ENCODE results near the gene DNAJC11.
A peak's percentile ranks its signal among the peaks of the same experiment; 100 is the strongest.
"Not testable (repeated sequence)": the region's sequence is repeated elsewhere in the genome, so short reads cannot be mapped to it uniquely, and the experiment has no call there.

Gene DNAJC11

GRCh38 chr1:6623269-6623965, 78.2 kb downstream of the DNAJC11 start:
- DNase-seq (ENCODE audit: low read depth) = no peak

- no peak for DNase-seq (ENCODE audit: low read depth)
Observed at GRCh38 chr1:6622396-6623152, 79.0 kb downstream of the DNAJC11 start.

DNA sequence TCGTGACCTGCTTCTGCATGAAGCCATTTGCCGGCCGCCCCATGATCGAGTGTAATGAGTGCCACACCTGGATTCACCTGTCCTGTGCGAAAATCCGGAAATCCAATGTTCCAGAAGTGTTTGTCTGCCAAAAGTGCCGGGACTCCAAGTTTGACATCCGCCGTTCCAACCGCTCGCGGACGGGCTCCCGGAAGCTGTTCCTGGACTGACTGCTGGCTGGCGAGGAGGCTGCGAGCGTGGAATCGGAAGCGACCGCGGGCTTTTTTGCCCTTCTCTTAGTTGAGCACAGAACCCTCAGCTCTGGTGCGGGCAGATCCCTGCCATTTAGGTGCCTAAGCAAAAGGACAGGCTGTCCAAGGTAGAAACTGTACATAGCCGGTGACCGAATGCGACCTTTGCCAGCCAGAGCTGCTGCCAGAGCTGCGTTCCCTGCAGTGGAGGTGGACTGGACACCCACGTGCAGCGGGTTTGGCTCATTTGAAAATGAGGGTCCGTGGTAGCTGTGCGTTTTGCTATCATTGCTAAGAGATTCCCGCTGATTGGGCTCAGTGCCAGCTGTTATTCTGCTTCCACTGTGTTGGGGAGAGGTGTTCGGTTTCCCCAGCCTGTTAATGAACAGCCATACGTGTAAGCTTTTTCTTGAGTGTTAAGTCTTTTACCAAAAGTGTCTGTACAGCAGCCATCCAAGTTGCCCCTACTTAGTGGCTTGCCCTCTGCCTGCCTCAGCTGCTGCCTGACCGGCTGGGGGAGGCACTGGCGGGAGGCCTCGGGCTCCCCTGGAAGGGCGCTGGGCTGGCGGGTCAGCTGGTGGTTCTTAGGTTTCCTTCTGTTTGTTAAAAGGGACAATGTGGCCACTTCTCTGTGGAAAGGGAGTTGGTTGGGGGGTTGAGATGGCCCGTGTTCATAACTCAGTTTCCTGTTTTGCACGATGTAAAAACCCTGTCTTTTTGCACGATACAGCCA, 79.9 kb downstream of the DNAJC11 start:
- DNase-seq (ENCODE audit: low read depth) = no peak

DNA sequence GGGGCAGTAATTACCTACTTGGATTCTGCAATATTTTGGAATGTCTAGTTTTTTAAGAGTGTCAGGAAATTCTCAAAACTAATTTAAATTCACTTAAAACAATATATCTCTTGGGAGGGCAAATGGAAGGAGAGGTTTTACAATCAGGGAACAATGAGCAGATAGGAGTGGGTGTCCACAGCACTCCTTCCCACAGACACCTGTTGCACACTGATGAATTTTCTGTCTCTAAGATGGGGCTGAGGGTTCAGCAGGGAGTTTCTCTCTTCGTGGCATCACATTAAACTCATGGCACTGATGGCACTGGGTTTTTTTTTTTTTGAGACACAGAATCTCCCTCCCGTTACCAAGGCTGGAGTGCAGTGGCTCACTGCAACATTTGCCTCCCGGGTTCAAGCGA, 82.6 kb downstream of the DNAJC11 start:
- DNase-seq (ENCODE audit: low read depth) = no peak

GRCh38 chr1:6614929-6615785, 86.5 kb downstream of the DNAJC11 start:
- no peak for DNase-seq (ENCODE audit: low read depth)

DNA sequence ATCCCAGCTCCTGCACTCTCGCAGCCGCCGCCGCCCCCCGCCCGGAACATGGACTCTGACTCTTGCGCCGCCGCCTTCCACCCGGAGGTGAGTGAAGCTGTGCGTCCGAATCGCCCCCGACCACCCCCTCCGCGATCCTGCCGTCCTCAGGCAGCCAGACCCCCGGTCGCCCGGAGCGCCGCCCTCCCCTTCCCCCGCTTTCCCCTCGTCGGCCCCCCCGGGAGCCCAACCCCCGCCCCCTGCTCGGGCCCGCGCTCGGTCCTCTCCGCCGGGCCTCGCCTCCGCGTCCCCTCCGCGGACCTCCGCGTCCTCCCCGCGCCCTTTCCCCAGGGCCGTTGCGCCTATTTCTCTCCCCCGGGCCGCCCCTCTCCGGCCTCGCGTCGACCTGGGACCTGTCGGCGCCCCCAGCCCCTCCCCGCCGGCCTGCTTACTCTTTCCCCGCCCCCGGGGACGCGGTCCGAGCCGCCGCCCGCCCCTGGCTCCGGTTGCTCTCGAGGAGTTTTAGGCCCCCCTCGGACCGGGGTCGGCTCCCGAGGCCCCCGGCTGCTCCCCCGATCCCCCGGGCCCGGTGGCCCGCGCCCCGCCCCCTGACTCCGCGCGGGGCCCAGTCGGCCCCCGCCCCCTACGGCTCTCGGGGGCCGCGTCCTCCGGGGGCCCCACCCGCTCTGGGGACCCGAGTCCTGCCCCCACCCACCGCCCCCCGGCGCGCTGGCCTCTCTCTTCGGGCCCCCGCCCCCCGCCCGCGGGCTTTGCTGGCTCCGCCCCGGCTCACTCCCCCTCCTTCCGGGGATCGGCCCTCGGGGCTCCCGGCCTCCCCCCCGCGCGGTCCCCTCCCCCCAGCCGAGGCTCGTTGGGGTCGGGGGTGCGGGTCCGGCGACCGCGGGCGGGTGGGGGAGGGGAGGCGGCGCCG, 87.3 kb downstream of the DNAJC11 start:
- peak; percentile 54 for DNase-seq (ENCODE audit: low read depth)

GRCh38 chr1:6613361-6614018, 88.1 kb downstream of the DNAJC11 start, which contains the start of gene PHF13:
Gene PHF13, plus strand, starts transcription at chr1:6613731. Its CDS starts 336 bp downstream, at chr1:6614067.
- DNase-seq (ENCODE audit: low read depth) = peak; percentile 99

GRCh38 chr1:6612641-6613360, 88.8 kb downstream of the DNAJC11 start:
- DNase-seq (ENCODE audit: low read depth) = no peak

- no peak for DNase-seq (ENCODE audit: low read depth)
Observed at GRCh38 chr1:6603915-6604558, 97.6 kb downstream of the DNAJC11 start.

- no peak for DNase-seq (ENCODE audit: low read depth)
Observed at GRCh38 chr1:6603238-6603914, 98.2 kb downstream of the DNAJC11 start.

DNA sequence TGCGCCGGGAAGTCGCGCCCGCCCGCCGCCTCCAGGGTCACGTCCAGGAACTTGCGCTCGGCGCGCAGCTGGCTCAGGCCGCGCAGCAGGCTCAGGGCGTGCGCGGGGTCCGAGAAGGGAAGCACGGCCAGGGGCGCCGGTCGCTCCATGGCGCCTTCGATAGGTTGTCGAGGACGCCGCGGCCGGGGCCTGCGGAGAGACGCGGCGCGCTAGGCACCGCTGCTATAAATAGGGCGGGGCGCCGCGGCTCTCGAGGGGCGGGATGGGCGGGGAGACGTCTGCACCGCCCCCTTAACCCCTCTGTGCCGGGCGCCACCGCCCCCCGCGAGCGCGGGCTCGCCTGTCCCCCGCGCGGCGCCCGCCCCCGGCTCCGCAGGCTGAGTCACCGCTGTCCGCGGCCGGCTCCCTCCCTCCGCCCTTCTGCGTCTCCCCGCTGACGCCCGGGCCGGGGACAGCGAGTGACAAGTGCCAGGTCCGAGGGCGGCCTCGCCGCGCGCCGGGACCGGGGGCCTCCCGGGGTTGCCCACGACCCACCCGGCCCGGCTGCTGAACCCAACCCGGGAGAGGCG, 98.9 kb downstream of the DNAJC11 start, which contains the start of gene KLHL21:
Gene KLHL21, minus strand, starts transcription at position 201 of the 569 bp plus-strand sequence. Its CDS starts 52 bp downstream, at position 149.
- DNase-seq (ENCODE audit: low read depth) = peak; percentile 82

GRCh38 chr1:6601923-6602668, 99.5 kb downstream of the DNAJC11 start:
- no peak for DNase-seq (ENCODE audit: low read depth)

DNA sequence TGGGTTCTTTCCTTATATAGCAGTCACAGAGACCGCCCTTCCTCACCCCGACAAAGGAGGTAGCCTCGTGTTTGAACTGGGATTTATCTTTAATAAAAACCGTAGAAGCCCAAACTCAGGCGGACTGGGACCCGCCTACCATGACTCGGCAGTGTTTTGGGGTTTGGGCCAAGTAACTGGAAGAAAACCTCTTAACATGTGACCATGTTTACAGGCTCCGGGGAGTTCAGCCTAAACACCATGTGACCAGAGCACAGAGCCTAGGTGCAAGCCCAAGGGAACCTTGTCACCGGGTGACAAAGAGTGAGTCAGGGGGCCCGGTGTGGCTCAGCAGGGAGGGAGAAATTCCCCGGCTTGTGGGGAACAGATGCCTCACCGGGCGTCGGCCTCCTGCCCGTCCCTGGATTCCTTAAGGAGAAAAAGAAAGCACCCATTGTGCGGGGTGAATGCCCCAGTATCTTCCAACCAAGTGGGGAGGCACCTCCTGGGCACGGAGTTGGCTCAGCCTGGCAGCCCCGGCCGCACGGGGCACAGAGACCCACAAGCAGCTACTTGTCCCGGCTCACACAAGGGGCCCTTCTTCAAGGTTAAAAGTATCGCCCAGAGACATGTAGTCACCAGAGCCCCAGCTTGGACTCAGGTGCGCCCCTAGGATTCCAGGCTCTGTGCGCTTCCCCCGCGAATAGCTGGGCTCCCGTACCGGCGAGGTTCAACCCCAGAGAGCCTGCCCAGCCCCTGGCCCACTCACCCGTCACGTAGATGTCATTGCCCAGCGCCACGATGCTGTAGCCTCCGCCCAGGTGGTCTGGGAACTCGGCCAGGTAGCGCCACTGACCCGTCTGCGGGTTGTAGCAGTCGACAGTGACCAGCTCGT, 100.3 kb downstream of the DNAJC11 start:
- DNase-seq (ENCODE audit: low read depth) = no peak

DNA sequence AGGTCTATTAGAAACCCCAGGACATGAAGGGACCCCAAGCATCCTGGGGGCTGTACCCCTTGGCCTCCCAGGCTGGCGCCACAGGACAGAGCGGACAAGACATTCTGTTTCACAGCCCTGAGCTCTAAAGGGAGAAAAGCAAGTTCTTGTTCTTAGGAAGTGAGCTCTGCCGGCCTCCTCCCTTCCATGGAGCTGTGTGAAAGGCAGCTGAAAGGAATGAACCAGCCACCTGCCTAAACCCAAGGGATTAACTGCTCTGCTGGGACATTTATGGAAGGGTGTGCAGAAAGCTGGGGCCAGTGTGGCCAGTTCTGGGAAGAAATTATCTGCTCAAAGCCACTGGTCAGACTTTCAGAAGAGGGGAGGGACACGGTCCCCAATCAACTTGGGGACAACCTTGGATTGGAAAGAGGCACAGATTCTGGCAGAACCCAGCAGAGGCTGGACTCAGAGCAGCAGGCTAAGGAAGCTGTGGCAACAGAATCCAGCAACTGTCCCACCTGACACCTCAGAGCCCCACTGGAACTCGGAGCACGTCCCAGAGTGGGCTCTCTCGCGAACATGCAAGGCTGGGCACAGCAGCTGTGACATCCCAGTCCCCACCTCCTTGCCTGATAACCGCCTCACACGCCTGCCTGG, 101.1 kb downstream of the DNAJC11 start:
- DNase-seq (ENCODE audit: low read depth) = no peak

GRCh38 chr1:6599991-6600390, 101.6 kb downstream of the DNAJC11 start:
- DNase-seq (ENCODE audit: low read depth) = not testable (repeated sequence)
